Measurements from ENCODE around the gene CDK6. TPM values are rescaled to one million over a fixed set of nuclear protein-coding genes. Genes with fewer than 3 reads are reported as not detected.

CDK6 gene
- polyA plus RNA-seq, 1 donor (not counting 4 experiments of a cell fraction or from before 2014, with no cell fraction given), result 53.5 TPM

- no peaks in the 10 kb centered on the region for H3K9me1 ChIP-seq (ENCODE audit: control insufficient read depth, extremely low read depth, insufficient read depth, low read length)
- H3K9ac ChIP-seq (ENCODE audit: control insufficient read depth, extremely low read depth, insufficient read depth, low read length), result peak overlapping the region; percentile 90
- no peaks in the 10 kb centered on the region for H4K20me1 ChIP-seq (ENCODE audit: control insufficient read depth, extremely low read depth, insufficient read depth, low read length)
- no peaks in the 10 kb centered on the region for H3K27me3 ChIP-seq (ENCODE audit: control insufficient read depth, extremely low read depth, insufficient read depth, low read length)
- peak overlapping the region; percentile 58 to 94 (median 88) for H3K4me3 ChIP-seq (ENCODE audit: control insufficient read depth in 2 of 3, extremely low read depth in 1 of 3, insufficient read depth in 2 of 3, low read depth in 1 of 3, low read length in 3 of 3)
- peak overlapping the region; percentile 93 for H3K4me2 ChIP-seq (ENCODE audit: control insufficient read depth, extremely low read depth, insufficient read depth, low read depth, low read length)
- H3K79me2 ChIP-seq (ENCODE audit: control insufficient read depth, insufficient read depth, low read length), result peaks cover 46% of the 10 kb centered on the region
- DNase-seq (ENCODE audit: low read depth, low spot score) (no peak), FAIRE-seq (no peak)
- peak overlapping the region; percentile 66 for H2AFZ ChIP-seq (ENCODE audit: control insufficient read depth, low read length)
- dilution Hi-C loops (cut with MboI; ENCODE audit: extremely low pct_ligation_motif_present, low sequenced_read_pairs), result no loop called here
- peak overlapping the region; percentile 91 for H3K27ac ChIP-seq (ENCODE audit: control insufficient read depth, insufficient read depth, low read length)
- H3K9me3 ChIP-seq (ENCODE audit: control insufficient read depth, low read depth, low read length), result no peaks in the 10 kb centered on the region
- peaks cover 1 to 6% of the 10 kb centered on the region in 2 experiments for H3K36me3 ChIP-seq (ENCODE audit: control insufficient read depth in 2 of 2, extremely low read depth in 1 of 2, insufficient read depth in 2 of 2, low read length in 2 of 2)
- TF ChIP-seq CTCF (optimal IDR thresholded peaks at IDR 0.05 in 1 of 3, IDR thresholded peaks at IDR 0.05 in 1 of 3, conservative IDR thresholded peaks at IDR 0.05 in 1 of 3; ENCODE audit: extremely low read depth in 1 of 3, insufficient read depth in 2 of 3, low read length in 3 of 3), result no peak
- no peak for TF ChIP-seq EZH2 (IDR thresholded peaks at IDR 0.05; ENCODE audit: low read length)
- H3K4me1 ChIP-seq (ENCODE audit: control insufficient read depth, extremely low read depth, insufficient read depth, low read length), result peaks cover 21% of the 10 kb centered on the region
Measured at GRCh38 chr7:92837000-92837749, 802 bp upstream of the CDK6 start.

- TF ChIP-seq CTCF (optimal IDR thresholded peaks at IDR 0.05 in 1 of 3, IDR thresholded peaks at IDR 0.05 in 1 of 3, conservative IDR thresholded peaks at IDR 0.05 in 1 of 3; ENCODE audit: extremely low read depth in 1 of 3, insufficient read depth in 2 of 3, low read length in 3 of 3) (no peak), EZH2 (IDR thresholded peaks at IDR 0.05; ENCODE audit: low read length) (no peak)
- Histone ChIP-seq H3K79me2 (ENCODE audit: control insufficient read depth, insufficient read depth, low read length) (peaks cover 58% of the 10 kb centered on the region), H3K4me2 (ENCODE audit: control insufficient read depth, extremely low read depth, insufficient read depth, low read depth, low read length) (peak overlapping the region; percentile 58), H4K20me1 (ENCODE audit: control insufficient read depth, extremely low read depth, insufficient read depth, low read length) (no peaks in the 10 kb centered on the region), H3K4me1 (ENCODE audit: control insufficient read depth, extremely low read depth, insufficient read depth, low read length) (peaks cover 33% of the 10 kb centered on the region), H3K4me3 (ENCODE audit: control insufficient read depth in 2 of 3, extremely low read depth in 1 of 3, insufficient read depth in 2 of 3, low read depth in 1 of 3, low read length in 3 of 3) (peak overlapping the region; percentile 58 to 94 (median 88)), H3K27me3 (ENCODE audit: control insufficient read depth, extremely low read depth, insufficient read depth, low read length) (no peaks in the 10 kb centered on the region), H3K9me1 (ENCODE audit: control insufficient read depth, extremely low read depth, insufficient read depth, low read length) (no peaks in the 10 kb centered on the region), H3K36me3 (ENCODE audit: control insufficient read depth in 2 of 2, extremely low read depth in 1 of 2, insufficient read depth in 2 of 2, low read length in 2 of 2) (peaks cover 1 to 13% of the 10 kb centered on the region in 2 experiments), H3K9ac (ENCODE audit: control insufficient read depth, extremely low read depth, insufficient read depth, low read length) (peak overlapping the region; percentile 90), H2AFZ (ENCODE audit: control insufficient read depth, low read length) (no peak overlapping the region), H3K9me3 (ENCODE audit: control insufficient read depth, low read depth, low read length) (no peaks in the 10 kb centered on the region), H3K27ac (ENCODE audit: control insufficient read depth, insufficient read depth, low read length) (peak overlapping the region; percentile 91)
- DNase-seq (ENCODE audit: low read depth, low spot score) (no peak), FAIRE-seq (no peak)
- dilution Hi-C loops (cut with MboI; ENCODE audit: extremely low pct_ligation_motif_present, low sequenced_read_pairs), result no loop called here
Measured at GRCh38 chr7:92835851-92836488, 403 bp downstream of the CDK6 start.

All from keratinocyte (primary cell).